Adrenal gland (tissue), 12 donors: ENCODE measurements around the gene IFNA10. TPM values are rescaled to one million over a fixed set of nuclear protein-coding genes. Genes with fewer than 3 reads are reported as not detected.
"Not testable (repeated sequence)": the region's sequence is repeated elsewhere in the genome, so short reads cannot be mapped to it uniquely, and the experiment has no call there.

ENCODE experiments used
- DNase-seq, 7 donors: peaks; one replicate each; pipeline ENCODE4 v3.0.0-alpha.2; 2019 to 2020
- H3K27ac ChIP-seq, 5 donors: fragments of 200-600 bp; sonication (generic) in 4 of 5; 1 replicate in 3 of 5; 2 replicates in 2 of 5; pipeline versions ENCODE4 v1.5.1 to v1.8.0; 2016 to 2020; ENCODE audit warnings: mild to moderate bottlenecking in 1 of 5
- H3K27me3 ChIP-seq: fragments of 200-600 bp; 2 replicates; pipeline ENCODE4 v1.8.0; 2021
- H3K36me3 ChIP-seq, 2 donors: fragments of 200-600 bp; replicated peaks in 1 of 2; 1 replicate in 1 of 2; 2 replicates in 1 of 2; pipeline versions ENCODE4 v1.5.1 to v1.8.0; 2018 to 2022
- H3K4me1 ChIP-seq, 2 donors: fragments of 200-600 bp; replicated peaks in 1 of 2; 1 replicate in 1 of 2; 2 replicates in 1 of 2; pipeline versions ENCODE4 v1.5.1 to v1.8.0; 2018 to 2021
- H3K4me3 ChIP-seq, 4 donors: fragments of 200-600 bp; sonication (generic) in 3 of 4; one replicate each; pipeline ENCODE4 v1.5.1; 2016 to 2018
- H3K9me3 ChIP-seq, 3 donors: fragments of 200-600 bp; sonication (generic) in 1 of 3; replicated peaks in 1 of 3; 1 replicate in 2 of 3; 2 replicates in 1 of 3; pipeline versions ENCODE4 v1.5.1 to v1.8.0; 2016 to 2021
- CTCF ChIP-seq, 6 experiments: fragments of 450-650 bp in 4 of 6; fragments of 200-600 bp in 2 of 6; sonication (generic) in 1 of 6; IDR thresholded peaks; 1 replicate in 5 of 6; 2 replicates in 1 of 6; pipeline versions ENCODE4 v1.5.1 to v1.8.0; 2016 to 2021; ENCODE audit warnings: antibody characterized with exemption in 6 of 6, mild to moderate bottlenecking in 2 of 6, moderate library complexity in 1 of 6
- POLR2A ChIP-seq, 2 donors: fragments of 450-650 bp; IDR thresholded peaks; one replicate each; pipeline ENCODE4 v1.6.1; 2017; ENCODE audit warnings: antibody characterized with exemption in 2 of 2, mild to moderate bottlenecking in 2 of 2, moderate library complexity in 1 of 2
- WGBS, 4 donors: extraction: QIAGEN DNeasy Blood & Tissue Kit in 2 of 4; methylation state at CpG; one replicate each; pipeline versions ENCODE4 v1.1.5 to v1.1.7; 2013 to 2017; 5-methylcytosine and 5-hydroxymethylcytosine counted together
- intact Hi-C, 2 donors: fragments of 100-400 bp; cut with DNase I; formaldehyde crosslinking; loops; one replicate each; pipeline versions ENCODE4 v1.14.1 to v1.15.0; 2022 to 2023
- polyA plus RNA-seq, 3 donors: library from polyadenylated mRNA; stranded (reverse); fragments of 200-250 nt in 2 of 3; fragments of 350-450 nt in 1 of 3; fragmentation: Illumina TruSeq in 1 of 3; extraction: RNeasy Lipid Tissue Mini Kit (QIAGEN cat#74804) in 1 of 3; gene quantifications; one replicate each; pipeline ENCODE4 v1.2.3, GENCODE V29; 2013 to 2014
- total RNA-seq, 9 donors: library from RNA; depleted of rRNA in 4 of 9; stranded (reverse); fragments of >200 nt in 4 of 9; fragments of 120-200 nt in 1 of 9; fragmentation: NEBNext Ultra II Directional in 1 of 9; extraction: Animal tissue kit (Norgen Biotek cat#: 25700) in 1 of 9; gene quantifications; one replicate each; pipeline versions ENCODE4 v1.1.0 to v1.2.4, GENCODE V29; 2013 to 2023
- donor health status: healthy with polysubstance abuse.
- donor health status: Bipolar disorder and iron deficiency.
- donor health status: DM: yes; HTN: yes; CAD: no.
- donor health status: DM: no; HTN: no; CAD: no.
- donor health status: DM: no; HTN: no; CAD: no.
- donor health status: DM: yes; HTN: yes; CAD: no.

The IFNA10 gene
- total and polyA plus RNA-seq, 12 donors = not detected

GRCh38 chr9:21182810-21183736 is 23.9 kb downstream of the IFNA10 start:
- intact Hi-C loops, H3K27ac ChIP-seq, H3K36me3 ChIP-seq, H3K4me1 ChIP-seq, H3K27me3 ChIP-seq, H3K9me3 ChIP-seq, H3K4me3 ChIP-seq: not testable (repeated sequence)
- peak in 2 of 6 experiments; percentile 35 to 42 for TF ChIP-seq CTCF (IDR thresholded peaks at IDR 0.05)
- 34 to 42% (median 38%) methylated on average over 4 of the region's 4 CpGs for WGBS, 4 donors
- peak in 3 of 7 donors; percentile 7 to 30 (median 16) for DNase-seq

- H3K36me3 ChIP-seq = no peaks in the 10 kb centered on the region
- no peak overlapping the region for H3K4me3 ChIP-seq
- intact Hi-C loops = no loop called here
- WGBS, 4 donors = 84 to 88% (median 85%) methylated on average over 2 of the region's 2 CpGs
- no peak for TF ChIP-seq CTCF (IDR thresholded peaks at IDR 0.05)
- no peak for TF ChIP-seq POLR2A (IDR thresholded peaks at IDR 0.05)
- H3K27ac ChIP-seq = no peak overlapping the region
- no peaks in the 10 kb centered on the region for H3K4me1 ChIP-seq
- H3K9me3 ChIP-seq = no peaks in the 10 kb centered on the region
- H3K27me3 ChIP-seq = no peaks in the 10 kb centered on the region
- no peak for DNase-seq
Measured at GRCh38 chr9:21174671-21175070, 32.3 kb downstream of the IFNA10 start.

GRCh38 chr9:21172156-21172555 is 34.8 kb downstream of the IFNA10 start:
- DNase-seq = no peak
- TF ChIP-seq POLR2A (IDR thresholded peaks at IDR 0.05) = no peak
- no peak for TF ChIP-seq CTCF (IDR thresholded peaks at IDR 0.05)
- 81 to 96% (median 84%) methylated on average over 3 of the region's 3 CpGs for WGBS, 4 donors
- H3K36me3 ChIP-seq = no peaks in the 10 kb centered on the region
- H3K27ac ChIP-seq = no peak overlapping the region
- no peaks in the 10 kb centered on the region for H3K9me3 ChIP-seq
- H3K4me1 ChIP-seq = no peaks in the 10 kb centered on the region
- intact Hi-C loops = no loop called here
- H3K4me3 ChIP-seq = no peak overlapping the region
- no peaks in the 10 kb centered on the region for H3K27me3 ChIP-seq

GRCh38 chr9:21171351-21171750 is 35.6 kb downstream of the IFNA10 start:
- Histone ChIP-seq H3K9me3 (no peaks in the 10 kb centered on the region), H3K27me3 (no peaks in the 10 kb centered on the region)

GRCh38 chr9:21166560-21166959 is 40.4 kb downstream of the IFNA10 start, which contains the start of gene IFNA21:
Gene IFNA21, minus strand, starts transcription at chr9:21166660. Its CDS starts 48 bp downstream, at chr9:21166612.
- WGBS, 4 donors = 63 to 84% (median 73%) methylated on average over 2 of the region's 2 CpGs
- H3K36me3 ChIP-seq, intact Hi-C loops, H3K4me1 ChIP-seq, H3K27me3 ChIP-seq, H3K9me3 ChIP-seq, H3K27ac ChIP-seq, DNase-seq, H3K4me3 ChIP-seq: not testable (repeated sequence)

More at GRCh38 chr9:21171351-21171750, 35.6 kb downstream of the IFNA10 start:
- Histone ChIP-seq H3K4me3 (no peak overlapping the region), H3K4me1 (no peaks in the 10 kb centered on the region), H3K27ac (no peak overlapping the region), H3K36me3 (no peaks in the 10 kb centered on the region)
- TF ChIP-seq POLR2A (IDR thresholded peaks at IDR 0.05) (no peak), CTCF (IDR thresholded peaks at IDR 0.05) (no peak)
- DNase-seq = no peak
- 65 to 90% (median 71%) methylated on average over 1 of the region's 1 CpG for WGBS, 4 donors
- intact Hi-C loops = no loop called here
